SU-DHL-6 (cell line): Measurements from ENCODE around the gene CCDC85C.

Experiments
- H2AFZ ChIP-seq: fragments of 200-600 bp; sonication (generic); 2 replicates; pipeline ENCODE4 v1.6.1; 2014; ENCODE audit warnings: low read depth, mild to moderate bottlenecking, moderate library complexity, mixed read lengths, antibody characterized with exemption, low read length; ENCODE audit not compliant: severe bottlenecking
- H3F3A ChIP-seq: fragments of 200-600 bp; shearing (Covaris generic); 2 replicates; pipeline ENCODE4 v1.6.0; 2016; ENCODE audit warnings: antibody characterized with exemption, mild to moderate bottlenecking; ENCODE audit not compliant: insufficient read depth
- H3K27ac ChIP-seq: fragments of 200-600 bp; sonication (generic); 2 replicates; pipeline ENCODE4 v1.5.1; 2016; ENCODE audit warnings: low read depth, mild to moderate bottlenecking, low read length, moderate library complexity, mixed read lengths
- H3K27me3 ChIP-seq: fragments of 200-600 bp; sonication (generic), shearing (Covaris generic); 2 replicates; pipeline ENCODE4 v1.6.0; 2014; ENCODE audit warnings: mild to moderate bottlenecking, low read length
- H3K36me3 ChIP-seq: fragments of 200-600 bp; sonication (generic); 2 replicates; pipeline ENCODE4 v1.6.1; 2014; ENCODE audit warnings: mild to moderate bottlenecking, low read length, mixed read lengths
- H3K4me2 ChIP-seq: fragments of 300-600, 200-600 bp; shearing (Covaris generic), sonication (generic); 2 replicates; pipeline ENCODE4 v1.6.0; 2014; ENCODE audit warnings: low read length, low read depth, mild to moderate bottlenecking; ENCODE audit not compliant: poor library complexity, severe bottlenecking
- H3K4me3 ChIP-seq: fragments of 200-600 bp; sonication (generic); 2 replicates; pipeline ENCODE4 v1.5.1; 2014; ENCODE audit warnings: antibody characterized with exemption, low read length, mild to moderate bottlenecking, mixed read lengths; ENCODE audit not compliant: insufficient read depth, poor library complexity, severe bottlenecking
- H3K79me2 ChIP-seq: fragments of 200-600 bp; sonication (generic); 2 replicates; pipeline ENCODE4 v1.6.1; 2014; ENCODE audit warnings: mild to moderate bottlenecking, low read length, moderate library complexity; ENCODE audit not compliant: insufficient read depth
- H3K9ac ChIP-seq: fragments of 200-600 bp; sonication (generic); 2 replicates; pipeline ENCODE4 v1.7.0; 2014; ENCODE audit warnings: mild to moderate bottlenecking, low read length
- H3K9me2 ChIP-seq: fragments of 200-600 bp; sonication (generic); replicated peaks from 2 replicates; pipeline ENCODE4 v1.6.1; 2014; ENCODE audit warnings: low read length; ENCODE audit not compliant: insufficient read depth
- H3K9me3 ChIP-seq: fragments of 200-600 bp; sonication (generic); 2 replicates; pipeline ENCODE4 v1.6.1; 2014; ENCODE audit warnings: low read length, mixed read lengths; ENCODE audit not compliant: insufficient read depth
- H4K20me1 ChIP-seq: fragments of 200-600 bp; sonication (generic); 2 replicates; pipeline ENCODE4 v1.6.1; 2014; ENCODE audit warnings: low read depth, mild to moderate bottlenecking, antibody characterized with exemption, low read length, moderate library complexity, mixed read lengths
- CTCF ChIP-seq: fragments of 200-600 bp; sonication (generic); IDR thresholded peaks from one replicate; pipeline ENCODE4 v1.5.1; 2017; ENCODE audit warnings: antibody characterized with exemption, mild to moderate bottlenecking, low read length, moderate library complexity; ENCODE audit not compliant: insufficient read depth, poor library complexity, severe bottlenecking
- EZH2phosphoT487 ChIP-seq: fragments of 200-600 bp; sonication (generic), shearing (Covaris generic); conservative IDR thresholded peaks from 2 replicates; pipeline ENCODE4 v1.6.1; 2018; ENCODE audit warnings: mild to moderate bottlenecking, antibody characterized with exemption, low read length, moderate library complexity, mixed read lengths

The CCDC85C gene

GRCh38 chr14:99593971-99594841, 9.8 kb downstream of the CCDC85C start:
- no peaks in the 10 kb centered on the region for H3K36me3 ChIP-seq
- H3K4me2 ChIP-seq: no peak overlapping the region
- H3K9ac ChIP-seq: no peak overlapping the region
- H3K4me3 ChIP-seq: no peak overlapping the region
- no peaks in the 10 kb centered on the region for H3K9me2 ChIP-seq
- TF ChIP-seq EZH2phosphoT487: no peak
- no peak for TF ChIP-seq CTCF
- H4K20me1 ChIP-seq: no peaks in the 10 kb centered on the region
- no peaks in the 10 kb centered on the region for H3K9me3 ChIP-seq
- no peak overlapping the region for H3K27ac ChIP-seq
- H2AFZ ChIP-seq: no peak overlapping the region
- H3F3A ChIP-seq: no peaks in the 10 kb centered on the region
- H3K27me3 ChIP-seq: no peaks in the 10 kb centered on the region
- no peaks in the 10 kb centered on the region for H3K79me2 ChIP-seq

- Histone ChIP-seq H3K9me3 (no peaks in the 10 kb centered on the region), H3K79me2 (no peaks in the 10 kb centered on the region), H3K36me3 (no peaks in the 10 kb centered on the region), H3K9ac (no peak overlapping the region), H3K9me2 (no peaks in the 10 kb centered on the region), H3K4me3 (no peak overlapping the region), H2AFZ (no peak overlapping the region), H3K4me2 (no peak overlapping the region), H3K27ac (no peak overlapping the region), H3K27me3 (no peaks in the 10 kb centered on the region), H3F3A (no peaks in the 10 kb centered on the region), H4K20me1 (no peaks in the 10 kb centered on the region)
- TF ChIP-seq CTCF (no peak), EZH2phosphoT487 (no peak)
These were observed 10.9 kb downstream of the CCDC85C start for GRCh38 chr14:99592933-99593753.

- Histone ChIP-seq H3K27me3 (no peaks in the 10 kb centered on the region), H3K79me2 (no peaks in the 10 kb centered on the region), H3K9me2 (no peaks in the 10 kb centered on the region), H3K4me3 (no peak overlapping the region), H3K9me3 (no peaks in the 10 kb centered on the region), H3K27ac (no peak overlapping the region), H3K9ac (no peak overlapping the region), H4K20me1 (no peaks in the 10 kb centered on the region), H3K36me3 (no peaks in the 10 kb centered on the region), H2AFZ (no peak overlapping the region), H3K4me2 (no peak overlapping the region), H3F3A (no peaks in the 10 kb centered on the region)
- TF ChIP-seq CTCF (no peak), EZH2phosphoT487 (no peak)
These were observed 11.6 kb downstream of the CCDC85C start for GRCh38 chr14:99592394-99592793.
